Measurements from ENCODE around the gene UGT1A9.

- no peak for TF ChIP-seq CTCF (conservative IDR thresholded peaks at IDR 0.05 in 1 of 2, IDR thresholded peaks at IDR 0.05 in 1 of 2; ENCODE audit: extremely low read depth in 1 of 2, insufficient read depth in 1 of 2, low read depth in 1 of 2, low read length in 2 of 2)
- TF ChIP-seq EZH2 (IDR thresholded peaks at IDR 0.05; ENCODE audit: borderline replicate concordance, low read length): no peak
These were observed 128.0 kb downstream of the UGT1A9 start for GRCh38 chr2:233799716-233800115.

Measured in mammary epithelial cell (primary cell).